Adrenal gland (tissue), 5 donors: ENCODE data around the gene COG8.

Experiments
- CTCF ChIP-seq, 6 experiments: fragments of 450-650 bp in 4 of 6; fragments of 200-600 bp in 2 of 6; sonication (generic) in 1 of 6; IDR thresholded peaks; 1 replicate in 5 of 6; 2 replicates in 1 of 6; pipeline versions ENCODE4 v1.5.1 to v1.8.0; 2016 to 2021; ENCODE audit warnings: antibody characterized with exemption in 6 of 6, mild to moderate bottlenecking in 2 of 6, moderate library complexity in 1 of 6
- POLR2A ChIP-seq, 2 donors: fragments of 450-650 bp; IDR thresholded peaks; one replicate each; pipeline ENCODE4 v1.6.1; 2017; ENCODE audit warnings: antibody characterized with exemption in 2 of 2, mild to moderate bottlenecking in 2 of 2, moderate library complexity in 1 of 2
- donor health status: DM: no; HTN: no; CAD: no.

- TF ChIP-seq CTCF (IDR thresholded peaks at IDR 0.05) (no peak), POLR2A (IDR thresholded peaks at IDR 0.05) (no peak)
Observed at GRCh38 chr16:69277413-69277812, 62.0 kb downstream of the COG8 start.
